ENCODE measurements around the gene HOXD13.

HOXD13 gene

DNA sequence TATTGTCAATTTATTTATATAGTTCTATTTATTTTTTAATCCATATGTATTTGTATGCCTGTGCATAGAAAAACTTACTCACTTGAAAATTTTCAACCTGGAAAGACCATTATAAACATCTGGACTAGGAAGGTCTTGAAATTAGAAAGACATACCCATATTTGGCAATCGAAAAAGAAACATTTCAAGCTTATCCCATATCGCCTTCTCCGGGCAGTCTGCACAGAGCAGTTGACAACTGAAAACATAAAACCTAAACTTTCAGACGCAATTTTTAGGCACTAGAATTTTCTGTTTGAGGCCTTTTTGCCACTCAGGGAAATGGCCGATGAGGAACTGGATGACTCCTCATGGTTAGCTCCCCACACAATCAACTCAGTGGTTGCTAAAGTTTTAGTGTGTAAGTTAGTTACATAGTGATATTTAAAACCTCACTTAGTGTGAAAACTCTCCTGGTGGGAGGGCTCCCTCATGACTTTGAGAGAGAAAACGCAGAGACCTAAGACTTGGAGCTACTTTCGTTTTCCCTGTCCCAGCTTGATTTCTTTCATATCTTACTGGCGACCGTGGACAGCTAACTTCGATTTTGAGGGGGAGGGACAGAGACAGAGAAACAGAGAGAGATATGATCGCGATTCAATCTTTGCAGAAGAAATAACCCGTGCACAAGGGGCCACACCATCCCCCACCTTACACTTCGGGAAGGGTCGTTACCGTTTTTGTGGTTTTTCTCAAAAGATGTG, 3.9 kb downstream of the HOXD13 start:
- Histone ChIP-seq H4K20me1 (peaks cover 0 to 92% (median 61%) of the 10 kb centered on the region in 11 experiments; a peak in 17 of 22 replicates), H3K9me3 (replicated peaks in 1 of 11) (peaks cover 22 to 52% (median 36%) of the 10 kb centered on the region in 11 experiments), H3K4me2 (peak overlapping the region; percentile 77 to 99 (median 94)), H3K36me3 (no peaks in the 10 kb centered on the region), H3K4me1 (peaks cover 6 to 19% (median 11%) of the 10 kb centered on the region in 10 experiments; a peak in 15 of 20 replicates), H3K9ac (peak overlapping the region in 1 of 11 experiments; percentile 70; a peak in 1 of 22 replicates), H3K27me3 (peaks cover 100% of the 10 kb centered on the region in 11 experiments), H3K27ac (no peak overlapping the region), H3K4me3 (peak overlapping the region; percentile 50 to 69 (median 58))
- TF ChIP-seq Cebpa-rat (IDR thresholded peaks at IDR 0.05) = no peak

DNA sequence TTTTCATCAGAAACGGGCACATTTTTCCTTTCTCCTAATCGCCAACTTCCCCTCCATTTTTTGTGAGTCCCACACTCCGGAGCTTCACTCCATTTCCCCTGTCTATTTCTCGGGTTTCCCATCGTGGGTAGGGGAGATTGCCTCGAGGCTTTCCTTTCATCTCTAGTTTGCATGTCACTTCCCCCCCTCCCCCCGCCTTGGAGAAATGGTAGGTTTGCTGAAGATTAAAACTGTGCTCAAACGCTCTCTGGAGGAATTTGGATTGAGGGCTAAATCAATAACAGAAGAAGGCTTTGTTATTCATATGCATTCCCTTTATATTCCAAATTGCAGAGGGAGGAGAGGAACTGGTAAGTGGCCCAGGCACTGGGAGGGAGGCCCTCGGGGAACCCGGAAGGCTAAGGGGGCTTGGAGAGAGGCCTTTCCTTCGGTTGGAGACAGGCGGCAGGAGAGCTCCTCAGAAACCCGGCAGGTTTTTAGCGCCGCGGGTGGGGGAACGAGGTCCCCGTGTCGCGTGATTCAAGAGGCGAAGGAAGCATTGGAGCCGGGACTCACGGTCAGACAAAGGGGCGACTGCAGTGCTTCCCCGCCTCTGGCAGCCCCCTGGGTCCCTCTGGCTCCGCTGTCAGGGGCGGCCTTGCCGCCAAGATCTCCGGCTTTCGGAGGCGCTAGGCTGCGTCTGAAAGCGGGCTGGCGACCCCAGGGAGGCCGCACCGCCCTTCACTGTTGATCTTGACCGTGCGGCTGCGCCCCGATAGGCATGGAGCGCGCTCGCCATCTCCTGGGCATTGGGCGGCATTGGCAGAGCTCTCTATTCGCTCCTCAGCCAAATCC, 4.7 kb downstream of the HOXD13 start:
- H4K20me1 ChIP-seq = peaks cover 0 to 93% (median 60%) of the 10 kb centered on the region in 11 experiments; a peak in 17 of 22 replicates
- no peak for TF ChIP-seq Cebpa-rat (IDR thresholded peaks at IDR 0.05)
- H3K4me2 ChIP-seq = peak overlapping the region; percentile 77 to 99 (median 94)
- peak overlapping the region; percentile 50 to 69 (median 58) for H3K4me3 ChIP-seq
- H3K27ac ChIP-seq = no peak overlapping the region
- peaks cover 100% of the 10 kb centered on the region in 11 experiments for H3K27me3 ChIP-seq
- H3K36me3 ChIP-seq = no peaks in the 10 kb centered on the region
- H3K9me3 ChIP-seq (replicated peaks in 1 of 11) = peaks cover 22 to 51% (median 34%) of the 10 kb centered on the region in 11 experiments
- peak overlapping the region in 10 of 11 experiments; percentile 15 to 74 (median 51); a peak in 15 of 22 replicates for H3K9ac ChIP-seq
- H3K4me1 ChIP-seq = peaks cover 6 to 19% (median 11%) of the 10 kb centered on the region in 10 experiments; a peak in 15 of 20 replicates

DNA sequence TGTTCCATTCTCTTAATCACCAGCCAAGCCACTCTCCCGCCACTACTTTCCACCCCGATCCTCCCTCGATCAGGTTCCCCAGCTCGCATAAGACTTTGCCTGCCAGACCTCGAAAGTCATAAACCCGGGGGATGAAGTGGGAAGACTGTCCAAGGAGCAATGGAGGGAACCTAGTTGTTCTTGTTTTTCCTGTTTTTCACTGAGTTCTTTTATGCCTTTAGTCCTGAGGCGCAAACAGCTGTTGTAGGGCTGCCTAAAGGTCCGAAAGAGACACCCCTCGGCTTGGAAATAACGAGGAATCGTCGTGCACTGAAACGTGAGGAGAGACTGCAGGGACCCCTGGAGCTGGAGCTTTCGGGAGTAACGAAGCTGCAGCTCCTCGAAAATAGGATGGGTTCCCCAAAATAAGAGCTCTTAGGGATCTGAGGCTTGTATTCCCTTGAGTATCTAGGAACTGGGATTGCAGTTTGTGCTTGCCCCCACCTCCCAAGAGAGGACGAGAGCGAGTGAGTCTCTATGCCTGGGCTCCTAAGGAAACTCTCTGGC, 5.4 kb downstream of the HOXD13 start:
- Histone ChIP-seq H3K4me2 (peak overlapping the region; percentile 77 to 99 (median 94); a peak in 21 of 22 replicates), H4K20me1 (peaks cover 0 to 95% (median 55%) of the 10 kb centered on the region in 11 experiments; a peak in 16 of 22 replicates), H3K36me3 (no peaks in the 10 kb centered on the region), H3K4me1 (peaks cover 4 to 19% (median 11%) of the 10 kb centered on the region in 10 experiments; a peak in 15 of 20 replicates), H3K27ac (no peak overlapping the region), H3K4me3 (peak overlapping the region in 8 of 10 experiments; percentile 56 to 69 (median 59); a peak in 14 of 20 replicates), H3K9ac (no peak overlapping the region), H3K27me3 (peaks cover 100% of the 10 kb centered on the region in 11 experiments), H3K9me3 (replicated peaks in 1 of 11) (peaks cover 23 to 49% (median 29%) of the 10 kb centered on the region in 11 experiments)
- no peak for TF ChIP-seq Cebpa-rat (IDR thresholded peaks at IDR 0.05)

DNA sequence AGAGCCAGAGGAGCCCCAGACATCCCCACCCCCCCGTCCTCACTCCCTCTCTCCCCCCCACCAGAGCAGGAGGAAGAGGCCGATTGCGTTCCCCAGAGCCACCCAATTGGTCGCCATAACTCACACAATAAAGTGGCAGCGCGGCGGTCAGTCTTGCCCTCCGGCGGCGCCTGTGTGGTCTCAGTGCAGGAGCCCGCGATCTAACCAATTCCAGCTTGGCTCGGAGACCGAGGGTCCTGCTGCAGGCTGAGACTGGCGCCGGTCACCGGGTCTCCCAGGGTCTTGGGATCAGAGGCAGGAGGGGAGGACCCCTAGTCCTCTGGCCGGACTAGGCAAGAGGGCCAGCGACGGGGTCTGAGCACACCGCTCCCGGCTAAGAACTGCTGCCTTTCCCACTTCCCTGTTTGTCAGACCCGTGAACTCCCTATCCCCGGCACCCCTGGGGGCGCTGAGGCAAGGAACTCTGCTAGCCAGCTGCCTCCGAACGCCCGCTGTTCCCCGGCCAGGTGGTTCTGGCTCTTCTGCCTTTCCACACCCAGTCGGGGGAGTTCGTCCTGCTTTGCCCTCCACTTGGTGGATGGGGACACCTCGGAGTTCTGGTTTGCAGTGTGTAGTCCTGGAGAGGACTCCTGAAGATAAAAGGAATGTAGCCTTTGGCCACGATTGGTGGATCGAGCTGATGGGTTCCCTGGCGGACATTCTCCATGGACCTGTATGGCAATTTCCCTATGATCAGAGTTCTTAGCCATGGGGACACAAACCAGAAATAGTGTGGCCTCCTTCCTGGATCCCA, 6.0 kb downstream of the HOXD13 start:
- no peak for TF ChIP-seq Cebpa-rat (IDR thresholded peaks at IDR 0.05)
- H3K9ac ChIP-seq = no peak overlapping the region
- H3K27ac ChIP-seq = no peak overlapping the region
- H3K27me3 ChIP-seq = peaks cover 100% of the 10 kb centered on the region in 11 experiments
- peaks cover 0 to 91% (median 50%) of the 10 kb centered on the region in 11 experiments; a peak in 16 of 22 replicates for H4K20me1 ChIP-seq
- peaks cover 17 to 43% (median 24%) of the 10 kb centered on the region in 11 experiments for H3K9me3 ChIP-seq (replicated peaks in 1 of 11)
- peaks cover 0 to 15% (median 11%) of the 10 kb centered on the region in 10 experiments; a peak in 15 of 20 replicates for H3K4me1 ChIP-seq
- H3K4me3 ChIP-seq = no peak overlapping the region
- no peak overlapping the region for H3K4me2 ChIP-seq
- no peaks in the 10 kb centered on the region for H3K36me3 ChIP-seq

DNA sequence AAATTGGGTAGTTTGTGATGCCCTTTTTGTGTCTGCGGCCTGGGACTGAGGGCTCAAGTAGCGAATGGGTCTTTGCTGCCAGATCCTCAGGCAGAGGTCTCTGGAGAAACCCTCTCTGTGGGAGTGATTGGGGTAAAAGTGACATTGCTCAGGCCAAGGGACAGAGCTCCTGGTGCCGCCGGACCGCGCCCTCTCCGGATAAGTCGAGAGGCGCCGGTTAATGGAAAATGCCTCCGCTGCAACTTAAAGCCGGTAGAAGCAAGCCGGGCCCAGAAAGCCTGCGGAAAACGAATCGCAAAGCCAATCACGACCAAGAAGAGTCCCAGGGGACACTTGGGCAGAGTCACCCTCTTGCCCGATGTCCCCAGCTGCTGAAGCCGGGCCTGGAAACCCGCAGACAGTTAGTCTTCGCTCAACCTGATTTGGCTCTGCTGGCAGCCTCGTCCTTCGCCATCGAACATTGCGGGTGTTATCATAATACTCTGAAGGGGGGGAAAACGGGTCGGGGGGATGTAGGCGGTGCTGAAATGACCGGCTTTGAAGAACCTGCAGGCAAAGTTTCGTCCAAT, 6.7 kb downstream of the HOXD13 start:
- Histone ChIP-seq H3K4me3 (no peak overlapping the region), H3K36me3 (no peaks in the 10 kb centered on the region), H3K9me3 (replicated peaks in 1 of 11) (peaks cover 22 to 45% (median 28%) of the 10 kb centered on the region in 11 experiments), H3K4me2 (no peak overlapping the region), H3K27ac (no peak overlapping the region), H3K4me1 (peaks cover 0 to 15% (median 11%) of the 10 kb centered on the region in 10 experiments; a peak in 15 of 20 replicates), H3K27me3 (peaks cover 100% of the 10 kb centered on the region in 11 experiments), H4K20me1 (peaks cover 0 to 91% (median 53%) of the 10 kb centered on the region in 11 experiments; a peak in 16 of 22 replicates), H3K9ac (no peak overlapping the region)
- TF ChIP-seq Cebpa-rat (IDR thresholded peaks at IDR 0.05) = no peak

DNA sequence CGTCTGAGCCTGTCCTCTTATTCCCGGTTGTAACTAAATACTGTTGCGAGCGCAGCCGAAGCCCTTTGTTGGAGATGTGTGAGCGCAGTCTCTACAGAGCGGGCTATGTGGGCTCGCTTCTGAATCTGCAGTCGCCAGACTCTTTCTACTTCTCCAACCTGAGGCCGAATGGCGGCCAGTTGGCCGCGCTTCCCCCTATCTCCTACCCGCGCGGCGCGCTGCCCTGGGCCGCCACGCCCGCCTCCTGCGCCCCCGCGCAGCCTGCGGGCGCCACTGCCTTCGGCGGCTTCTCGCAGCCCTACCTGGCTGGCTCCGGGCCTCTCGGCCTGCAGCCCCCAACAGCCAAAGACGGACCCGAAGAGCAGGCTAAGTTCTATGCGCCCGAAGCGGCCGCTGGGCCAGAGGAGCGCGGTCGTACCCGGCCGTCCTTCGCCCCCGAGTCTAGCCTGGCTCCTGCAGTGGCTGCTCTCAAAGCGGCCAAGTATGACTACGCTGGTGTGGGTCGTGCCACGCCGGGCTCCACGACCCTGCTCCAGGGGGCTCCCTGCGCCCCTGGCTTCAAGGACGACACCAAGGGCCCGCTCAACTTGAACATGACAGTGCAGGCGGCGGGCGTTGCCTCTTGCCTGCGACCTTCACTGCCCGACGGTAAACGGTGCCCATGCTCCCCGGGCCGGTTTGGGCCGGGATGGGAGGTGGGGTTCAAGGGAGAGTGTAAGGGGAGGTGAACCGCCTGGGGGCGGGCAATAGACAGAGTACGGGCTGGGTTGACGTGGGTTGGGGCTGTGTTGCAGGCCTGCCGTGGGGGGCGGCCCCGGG, 7.4 kb downstream of the HOXD13 start, which contains the start of gene HOXD12:
TSS of gene HOXD12 (plus strand) at position 68 of the 819 bp plus-strand sequence. CDS start at position 75, 7 bp downstream.
- peaks cover 100% of the 10 kb centered on the region in 11 experiments for H3K27me3 ChIP-seq
- H3K27ac ChIP-seq = no peak within 1 kb of the TSS
- peaks cover 0 to 89% (median 50%) of the 10 kb centered on the region in 11 experiments; a peak in 16 of 22 replicates for H4K20me1 ChIP-seq
- H3K4me3 ChIP-seq = no peak within 1 kb of the TSS
- peaks cover 0 to 15% (median 11%) of the 10 kb centered on the region in 10 experiments; a peak in 15 of 20 replicates for H3K4me1 ChIP-seq
- H3K9ac ChIP-seq = no peak within 1 kb of the TSS
- H3K4me2 ChIP-seq = no peak within 1 kb of the TSS
- no peak for TF ChIP-seq Cebpa-rat (IDR thresholded peaks at IDR 0.05)
- H3K9me3 ChIP-seq (replicated peaks in 1 of 11) = peaks cover 29 to 52% (median 35%) of the 10 kb centered on the region in 11 experiments
- H3K36me3 ChIP-seq = no peaks in the 10 kb centered on the region

DNA sequence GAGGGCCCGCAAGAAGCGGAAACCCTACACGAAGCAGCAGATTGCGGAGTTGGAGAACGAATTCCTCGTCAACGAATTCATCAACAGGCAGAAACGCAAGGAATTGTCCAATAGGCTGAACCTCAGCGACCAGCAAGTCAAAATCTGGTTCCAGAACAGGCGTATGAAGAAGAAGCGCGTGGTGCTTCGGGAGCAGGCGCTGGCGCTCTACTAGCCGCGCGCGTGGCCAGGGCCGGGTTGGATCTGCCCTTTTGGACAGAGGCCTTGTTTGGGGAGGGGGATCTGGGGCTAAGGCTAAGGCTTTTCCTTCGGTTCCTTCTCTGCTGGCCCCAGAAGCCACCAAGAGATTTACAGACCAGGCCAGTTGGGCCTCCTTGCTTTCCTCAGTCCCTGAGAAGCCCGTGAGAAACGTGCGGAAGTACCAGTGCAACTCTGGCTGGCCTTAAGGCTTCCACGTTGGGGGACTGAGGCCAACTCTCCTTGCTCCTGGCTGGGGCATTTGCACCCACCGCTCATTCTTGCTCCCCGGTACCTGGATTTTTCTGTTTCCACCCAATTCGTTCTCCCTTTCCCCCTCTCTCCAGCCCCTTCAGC, 8.1 kb downstream of the HOXD13 start:
- no peak for TF ChIP-seq Cebpa-rat (IDR thresholded peaks at IDR 0.05)
- Histone ChIP-seq H4K20me1 (peaks cover 0 to 82% (median 50%) of the 10 kb centered on the region in 11 experiments; a peak in 16 of 22 replicates), H3K27ac (no peak overlapping the region), H3K9me3 (replicated peaks in 1 of 11) (peaks cover 36 to 59% (median 42%) of the 10 kb centered on the region in 11 experiments), H3K9ac (no peak overlapping the region), H3K4me2 (no peak overlapping the region), H3K4me3 (no peak overlapping the region), H3K36me3 (no peaks in the 10 kb centered on the region), H3K27me3 (peaks cover 100% of the 10 kb centered on the region in 11 experiments), H3K4me1 (peaks cover 0 to 15% (median 11%) of the 10 kb centered on the region in 10 experiments; a peak in 15 of 20 replicates)

Data from BLaER1 treated with 17β-estradiol and CSF1 and Interleukin-3, amounts not matched to agents 10 nM and 100 nM (cell line).